ENCODE results near the gene CD300A.
A peak's percentile ranks its signal among the peaks of the same experiment; 100 is the strongest.

The CD300A gene

DNA sequence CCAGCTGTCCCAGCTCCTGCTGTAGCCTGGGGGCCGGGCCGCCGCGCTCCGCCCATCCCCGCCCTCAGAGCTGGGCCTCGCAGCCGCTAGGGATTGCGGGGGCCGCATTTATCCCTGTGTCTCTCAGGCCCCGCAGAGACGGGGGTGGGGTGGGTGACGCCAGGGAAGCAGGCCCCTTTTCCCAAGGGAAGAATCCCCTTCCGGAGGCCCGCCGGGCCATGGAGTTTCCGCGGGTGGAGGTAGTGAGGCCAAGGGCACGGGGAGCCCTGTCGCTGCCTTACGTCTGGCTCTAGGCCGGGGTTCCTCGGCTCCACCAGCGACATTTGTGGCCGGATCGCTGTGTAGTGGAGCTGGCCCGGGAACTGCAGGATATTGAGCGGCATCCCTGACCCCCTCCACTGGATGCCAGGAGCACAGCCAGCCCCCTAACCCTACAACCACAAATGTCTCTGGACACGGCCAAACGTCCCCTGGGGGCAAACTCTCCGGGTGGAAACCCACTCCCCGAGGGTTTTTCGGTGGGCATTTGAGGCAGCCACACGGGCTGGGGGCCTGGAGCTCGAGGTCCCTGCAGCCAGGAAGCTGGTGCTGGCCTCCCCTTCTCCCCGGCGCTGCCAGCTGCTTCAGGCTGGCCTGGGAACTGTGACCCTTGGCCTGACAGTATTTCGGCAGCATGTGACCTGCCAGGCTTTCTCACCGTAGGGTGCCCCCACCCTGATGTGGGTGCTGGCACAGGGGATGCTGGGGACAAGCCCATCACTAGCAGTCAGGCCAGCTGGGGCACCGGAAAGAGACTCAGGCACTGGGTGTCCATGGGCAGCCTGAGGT is 12.0 kb upstream of the CD300A start:
- DNase-seq (ENCODE audit: low read depth in 2 of 2): peak; percentile 48 to 51

DNA sequence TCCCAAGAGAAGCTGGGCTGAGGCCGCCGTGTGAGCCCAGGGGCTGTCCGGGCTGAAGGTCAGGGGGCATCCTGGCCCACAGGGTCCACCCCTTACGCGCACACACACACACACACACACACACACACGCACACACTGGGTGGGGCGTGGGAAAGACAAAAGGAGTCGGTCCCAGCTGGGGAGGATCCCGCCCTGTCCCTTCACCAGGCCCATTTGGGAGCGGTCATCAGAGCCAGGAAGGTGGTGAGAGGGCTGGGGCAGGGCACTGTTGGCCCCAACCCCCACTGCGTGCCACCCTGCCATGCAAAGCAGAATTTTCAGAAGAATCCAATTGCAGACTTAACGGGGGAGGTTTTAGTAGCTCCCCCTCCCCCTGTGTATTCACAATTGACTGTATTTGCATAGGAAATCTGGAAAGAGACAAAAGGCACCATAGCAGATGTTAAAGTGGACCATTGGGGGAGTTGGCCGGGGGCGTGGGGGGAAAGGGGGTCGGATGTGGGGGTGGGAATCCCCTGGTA is 11.3 kb upstream of the CD300A start:
- no peak for DNase-seq (ENCODE audit: low read depth in 2 of 2)

DNA sequence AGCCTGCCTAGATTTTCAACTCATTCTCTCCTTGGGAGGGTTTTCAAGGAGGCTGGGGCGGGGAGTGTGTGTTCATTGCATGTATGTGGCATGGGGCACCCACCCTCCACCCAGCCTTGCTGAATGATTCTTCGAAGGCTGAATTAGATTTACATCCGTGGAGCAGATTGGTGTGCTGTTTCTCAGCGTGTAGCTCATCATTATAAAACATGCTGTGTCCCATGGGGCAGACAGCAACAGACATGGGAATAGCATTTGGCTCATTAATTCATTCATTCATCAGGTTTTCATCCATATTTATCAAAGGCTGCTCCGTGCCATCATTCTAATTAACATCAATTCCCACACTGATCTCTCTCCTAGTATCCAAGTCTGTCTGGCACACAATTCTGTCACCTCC is 10.6 kb upstream of the CD300A start:
- no peak for DNase-seq (ENCODE audit: low read depth in 2 of 2)

DNA sequence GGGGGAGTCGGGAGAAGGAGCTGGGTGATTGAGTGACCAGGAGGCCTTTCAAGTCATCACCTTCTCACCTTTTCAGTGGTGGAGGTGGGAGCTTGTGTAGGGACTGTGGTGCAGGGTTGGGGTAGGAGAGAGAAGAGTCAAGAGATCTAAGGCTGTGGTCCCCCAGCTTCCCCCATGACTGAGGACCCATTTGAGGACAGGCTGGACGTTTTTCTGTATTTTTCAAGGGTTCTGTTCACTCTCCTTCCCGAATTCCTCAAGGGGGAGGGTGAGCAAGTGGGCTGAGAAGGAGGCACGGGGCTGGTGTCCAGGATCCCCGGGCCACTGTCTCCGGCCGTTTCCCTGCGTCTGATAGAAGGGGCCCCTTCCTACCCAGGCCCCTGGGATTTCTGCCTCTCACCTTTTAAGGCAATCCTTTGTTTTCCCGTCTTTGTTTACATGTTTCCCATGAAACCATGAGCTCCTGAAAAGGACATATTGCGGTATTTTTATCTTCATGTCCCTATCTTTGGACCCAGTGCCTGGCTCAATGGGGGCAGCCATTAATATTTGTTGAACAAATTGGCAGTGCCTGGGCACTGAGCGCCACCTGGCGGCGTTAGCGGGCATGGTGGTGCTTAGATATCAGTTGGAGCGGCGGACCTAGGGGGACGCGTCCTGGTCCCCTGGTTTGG is 9.2 kb upstream of the CD300A start:
- DNase-seq (ENCODE audit: low read depth in 2 of 2): peak; percentile 23 to 25

GRCh38 chr17:74457820-74458166 is 8.6 kb upstream of the CD300A start:
- DNase-seq (ENCODE audit: low read depth in 2 of 2): no peak

GRCh38 chr17:74458835-74459234 is 7.6 kb upstream of the CD300A start:
- DNase-seq (ENCODE audit: low read depth in 2 of 2): no peak

- DNase-seq (ENCODE audit: low read depth in 2 of 2): no peak
Observed at GRCh38 chr17:74459622-74460021, 6.8 kb upstream of the CD300A start.

- DNase-seq (ENCODE audit: low read depth in 2 of 2): no peak
Observed at GRCh38 chr17:74460241-74460640, 6.2 kb upstream of the CD300A start.

- no peak for DNase-seq (ENCODE audit: low read depth in 2 of 2)
Observed at GRCh38 chr17:74460996-74461395, 5.4 kb upstream of the CD300A start.

DNA sequence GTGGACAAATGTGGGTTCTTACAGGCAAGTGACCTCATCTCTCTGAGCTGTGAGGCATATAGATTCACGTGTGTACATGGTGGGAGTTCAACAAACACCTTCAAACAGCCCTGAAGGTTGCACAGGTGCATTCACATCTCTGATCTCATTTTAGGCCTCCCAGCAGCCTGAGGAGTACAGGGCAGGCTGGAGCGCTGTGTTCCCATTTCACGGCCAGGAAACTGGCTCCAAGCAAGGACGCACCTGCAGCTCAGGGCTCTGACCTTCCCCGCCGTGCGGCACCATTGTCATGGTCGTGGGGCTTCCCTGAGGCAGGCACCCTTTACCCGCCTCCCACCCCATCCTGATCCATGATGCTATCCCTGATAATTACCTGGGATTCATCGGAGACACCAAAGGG is 4.8 kb upstream of the CD300A start:
- no peak for DNase-seq (ENCODE audit: low read depth in 2 of 2)

GRCh38 chr17:74464730-74465377 is 1.6 kb upstream of the CD300A start:
- no peak for DNase-seq (ENCODE audit: low read depth in 2 of 2)

GRCh38 chr17:74465378-74466110 is 890 bp upstream of the CD300A start:
- no peak for DNase-seq (ENCODE audit: low read depth in 2 of 2)

DNA sequence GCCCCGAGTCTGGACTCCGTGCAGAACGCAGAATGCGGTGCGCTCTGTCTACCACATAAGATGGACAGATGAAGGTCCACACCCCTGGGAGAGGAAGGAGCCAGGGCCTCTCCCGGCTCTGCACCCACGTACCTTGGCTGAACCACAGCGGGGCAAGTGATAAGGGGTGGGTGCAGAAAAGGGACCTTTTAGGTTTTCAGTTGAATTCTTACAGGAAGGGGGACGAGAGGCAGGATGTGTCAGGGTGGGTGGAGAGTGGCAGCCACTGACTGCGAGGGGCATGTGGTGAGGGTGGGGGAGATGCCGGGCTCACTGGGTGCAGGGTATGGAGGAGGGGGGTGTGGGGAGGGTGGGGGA is 372 bp downstream of the CD300A start:
- DNase-seq (ENCODE audit: low read depth in 2 of 2): no peak

- DNase-seq (ENCODE audit: low read depth in 2 of 2): no peak
Observed at GRCh38 chr17:74467221-74467951, 952 bp downstream of the CD300A start.

GRCh38 chr17:74471341-74471740 is 4.9 kb downstream of the CD300A start:
- no peak for DNase-seq (ENCODE audit: low read depth in 2 of 2)

DNA sequence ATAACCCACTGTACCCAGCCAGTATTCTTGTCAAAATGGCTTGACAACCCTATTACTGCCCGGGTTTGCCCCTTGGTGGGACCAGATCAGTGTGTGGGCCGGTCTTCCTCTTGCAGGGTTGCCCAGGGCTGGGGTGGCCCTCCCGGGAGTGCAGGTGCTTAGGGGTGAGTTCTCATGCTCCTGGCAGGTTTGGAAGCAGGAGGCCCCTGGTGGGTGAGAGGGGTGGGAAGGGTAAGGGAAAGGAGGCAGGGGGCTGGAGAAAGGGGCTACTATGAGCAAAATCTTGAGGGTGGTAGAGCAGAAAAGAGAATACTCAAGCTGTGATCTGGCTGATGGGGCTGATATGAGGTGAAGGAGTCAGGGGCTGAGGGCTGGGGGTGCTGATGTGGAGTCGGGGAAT is 6.5 kb downstream of the CD300A start:
- no peak for DNase-seq (ENCODE audit: low read depth in 2 of 2)

GRCh38 chr17:74473294-74473693 is 6.9 kb downstream of the CD300A start:
- no peak for DNase-seq (ENCODE audit: low read depth in 2 of 2)

GRCh38 chr17:74474043-74474792 is 7.8 kb downstream of the CD300A start:
- DNase-seq (ENCODE audit: low read depth in 2 of 2): no peak

DNA sequence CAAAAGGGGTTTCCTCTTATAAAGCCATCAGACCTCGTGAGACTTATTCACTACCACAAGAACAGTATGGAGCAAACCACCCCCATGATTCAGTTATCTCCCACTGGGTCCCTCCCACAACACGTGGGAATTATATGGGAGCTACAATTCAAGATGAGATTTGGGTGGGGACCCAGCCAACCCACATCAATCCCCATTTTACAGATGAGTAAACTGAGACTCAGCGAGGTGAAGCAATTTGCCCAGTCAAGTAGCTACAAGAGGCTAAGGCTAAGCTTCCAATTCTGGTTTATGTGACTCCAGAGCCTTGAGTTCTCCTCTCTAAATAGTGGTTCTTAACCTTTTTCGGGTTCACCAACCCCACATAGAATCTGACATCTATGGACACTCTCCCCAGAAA is 8.8 kb downstream of the CD300A start:
- no peak for DNase-seq (ENCODE audit: low read depth in 2 of 2)

GRCh38 chr17:74477411-74477810 is 11.0 kb downstream of the CD300A start:
- no peak for DNase-seq (ENCODE audit: low read depth in 2 of 2)
